Stomach (tissue), 9 donors: ENCODE results near the gene CHRNA7. TPM values are rescaled to one million over a fixed set of nuclear protein-coding genes. Genes with fewer than 3 reads are reported as not detected.

Source experiments
- DNase-seq, 2 donors: peaks; one replicate each; pipeline versions ENCODE4 v3.0.0 to v3.0.0-alpha.2; 2013 to 2019
- H3K27ac ChIP-seq, 5 donors: fragments of 200-600 bp in 4 of 5; sonication (generic) in 4 of 5; one replicate each; pipeline ENCODE4 v1.5.1; 2013 to 2019; ENCODE audit warnings: mild to moderate bottlenecking in 1 of 5, moderate library complexity in 1 of 5
- H3K27me3 ChIP-seq, 3 donors: fragments of 200-600 bp; sonication (generic); one replicate each; pipeline ENCODE4 v1.5.1; 2017 to 2019; ENCODE audit warnings: mixed run types in 1 of 3
- H3K36me3 ChIP-seq, 4 donors: fragments of 200-600 bp; sonication (generic); 1 replicate in 3 of 4; 2 replicates in 1 of 4; pipeline ENCODE4 v1.5.1; 2016 to 2019
- H3K4me1 ChIP-seq, 4 donors: fragments of 200-600 bp; sonication (generic); one replicate each; pipeline ENCODE4 v1.5.1; 2016 to 2019
- H3K4me3 ChIP-seq, 4 donors: fragments of 200-600 bp; sonication (generic) in 3 of 4; one replicate each; pipeline ENCODE4 v1.5.1; 2016 to 2019; ENCODE audit warnings: mild to moderate bottlenecking in 1 of 4
- H3K9me3 ChIP-seq, 4 donors: fragments of 200-600 bp; sonication (generic); one replicate each; pipeline ENCODE4 v1.5.1; 2016 to 2019
- CTCF ChIP-seq, 7 experiments: fragments of 450-650 bp in 4 of 7; fragments of 200-600 bp in 3 of 7; sonication (generic) in 3 of 7; IDR thresholded peaks; one replicate each; pipeline ENCODE4 v1.5.1; 2016 to 2019; ENCODE audit warnings: antibody characterized with exemption in 7 of 7, control low read depth in 2 of 7, mild to moderate bottlenecking in 1 of 7
- EP300 ChIP-seq: sonication (generic); formaldehyde crosslinking; IDR thresholded peaks from one replicate; pipeline ENCODE4 v1.6.1; 2017; ENCODE audit warnings: antibody characterized with exemption
- POLR2A ChIP-seq, 4 donors: fragments of 450-650 bp; IDR thresholded peaks; one replicate each; pipeline ENCODE4 v1.6.1; 2016; ENCODE audit warnings: antibody characterized with exemption in 4 of 4, control low read depth in 2 of 4, mild to moderate bottlenecking in 1 of 4, moderate library complexity in 1 of 4
- POLR2AphosphoS5 ChIP-seq, 3 donors: sonication (generic); formaldehyde crosslinking; IDR thresholded peaks; one replicate each; pipeline ENCODE4 v1.6.1; 2016; ENCODE audit warnings: antibody characterized with exemption in 3 of 3
- WGBS, 5 donors: extraction: QIAGEN DNeasy Blood & Tissue Kit in 3 of 5; methylation state at CpG; one replicate each; pipeline versions ENCODE4 v1.1.5 to v1.1.7; 2013 to 2018; 5-methylcytosine and 5-hydroxymethylcytosine counted together
- intact Hi-C: fragments of 100-400 bp; cut with DNase I; formaldehyde crosslinking; loops from one replicate; pipeline ENCODE4 v1.15.1; 2023; ENCODE audit warnings: low total_unique reads
- polyA plus RNA-seq, 3 donors: library from polyadenylated mRNA; stranded (reverse); fragments of 200-250 nt; gene quantifications; one replicate each; pipeline ENCODE4 v1.2.3, GENCODE V29; 2013
- total RNA-seq, 5 donors: library from RNA; depleted of rRNA; stranded (reverse); fragments of >200 nt; gene quantifications; one replicate each; pipeline versions ENCODE4 v1.1.0 to v1.2.3, GENCODE V29; 2014 to 2016
- donor health status: healthy with polysubstance abuse.
- donor health status: Bipolar disorder and iron deficiency.
- donor health status: healthy.

CHRNA7 gene
- total and polyA plus RNA-seq, 8 donors, result 1.1 to 131 (median 16.1) TPM

GRCh38 chr15:32106401-32107381 is 76.4 kb downstream of the CHRNA7 start:
- Histone ChIP-seq H3K4me1 (no peaks in the 10 kb centered on the region), H3K27ac (no peak overlapping the region), H3K4me3 (no peak overlapping the region), H3K27me3 (no peaks in the 10 kb centered on the region), H3K9me3 (no peaks in the 10 kb centered on the region), H3K36me3 (no peaks in the 10 kb centered on the region)
- WGBS, 5 donors, result 57 to 72% (median 69%) methylated on average over 10 of the region's 10 CpGs
- DNase-seq, result no peak
- intact Hi-C loops, result no loop called here
- TF ChIP-seq CTCF (IDR thresholded peaks at IDR 0.05) (no peak), POLR2AphosphoS5 (IDR thresholded peaks at IDR 0.05) (no peak), POLR2A (IDR thresholded peaks at IDR 0.05) (no peak), EP300 (no peak)

- intact Hi-C loops, result no loop called here
- TF ChIP-seq CTCF (IDR thresholded peaks at IDR 0.05), result no peak
- no peak for TF ChIP-seq POLR2AphosphoS5 (IDR thresholded peaks at IDR 0.05)
- TF ChIP-seq POLR2A (IDR thresholded peaks at IDR 0.05), result no peak
- TF ChIP-seq EP300, result no peak
- 87 to 94% (median 91%) methylated on average over 13 of the region's 13 CpGs for WGBS, 5 donors
- no peak for DNase-seq
- Histone ChIP-seq H3K27ac (no peak overlapping the region), H3K4me1 (no peaks in the 10 kb centered on the region), H3K36me3 (no peaks in the 10 kb centered on the region), H3K27me3 (no peaks in the 10 kb centered on the region), H3K4me3 (no peak overlapping the region), H3K9me3 (no peaks in the 10 kb centered on the region)
Observed at GRCh38 chr15:32107477-32108080, 77.3 kb downstream of the CHRNA7 start.

- 91 to 97% (median 96%) methylated on average over 5 of the region's 5 CpGs for WGBS, 5 donors
- no peak overlapping the region for H3K4me3 ChIP-seq
- TF ChIP-seq EP300, result no peak
- no peak for TF ChIP-seq POLR2A (IDR thresholded peaks at IDR 0.05)
- no peak for TF ChIP-seq CTCF (IDR thresholded peaks at IDR 0.05)
- no peak for TF ChIP-seq POLR2AphosphoS5 (IDR thresholded peaks at IDR 0.05)
- no peaks in the 10 kb centered on the region for H3K9me3 ChIP-seq
- no peaks in the 10 kb centered on the region for H3K4me1 ChIP-seq
- intact Hi-C loops, result no loop called here
- H3K36me3 ChIP-seq, result no peaks in the 10 kb centered on the region
- DNase-seq, result no peak
- no peaks in the 10 kb centered on the region for H3K27me3 ChIP-seq
- no peak overlapping the region for H3K27ac ChIP-seq
Observed at GRCh38 chr15:32108661-32109060, 78.3 kb downstream of the CHRNA7 start.

GRCh38 chr15:32112101-32112500 is 81.8 kb downstream of the CHRNA7 start:
- intact Hi-C loops, result no loop called here
- DNase-seq, result no peak
- 86 to 92% (median 91%) methylated on average over 8 of the region's 8 CpGs for WGBS, 5 donors
- Histone ChIP-seq H3K27ac (no peak overlapping the region), H3K4me1 (no peaks in the 10 kb centered on the region), H3K4me3 (no peak overlapping the region), H3K27me3 (no peaks in the 10 kb centered on the region), H3K36me3 (no peaks in the 10 kb centered on the region), H3K9me3 (no peaks in the 10 kb centered on the region)
- TF ChIP-seq POLR2AphosphoS5 (IDR thresholded peaks at IDR 0.05) (no peak), POLR2A (IDR thresholded peaks at IDR 0.05) (no peak), CTCF (IDR thresholded peaks at IDR 0.05) (no peak)
